Stimulated activated CD8-positive, alpha-beta memory T cell treated with anti-CD3 and anti-CD28 coated beads, Interleukin-4, amount 100 ng/mL, for 4 hours (primary cell): Measurements from ENCODE around the gene RAET1E.
"Not testable (repeated sequence)": the region's sequence is repeated elsewhere in the genome, so short reads cannot be mapped to it uniquely, and the experiment has no call there.

ENCODE experiments used
- DNase-seq, 2 donors: peaks; one replicate each; pipeline ENCODE4 v3.0.0-alpha.2; 2020; ENCODE audit warnings: low read depth in 2 of 2, low spot score in 1 of 2

The RAET1E gene, protein sequence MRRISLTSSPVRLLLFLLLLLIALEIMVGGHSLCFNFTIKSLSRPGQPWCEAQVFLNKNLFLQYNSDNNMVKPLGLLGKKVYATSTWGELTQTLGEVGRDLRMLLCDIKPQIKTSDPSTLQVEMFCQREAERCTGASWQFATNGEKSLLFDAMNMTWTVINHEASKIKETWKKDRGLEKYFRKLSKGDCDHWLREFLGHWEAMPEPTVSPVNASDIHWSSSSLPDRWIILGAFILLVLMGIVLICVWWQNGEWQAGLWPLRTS

DNA sequence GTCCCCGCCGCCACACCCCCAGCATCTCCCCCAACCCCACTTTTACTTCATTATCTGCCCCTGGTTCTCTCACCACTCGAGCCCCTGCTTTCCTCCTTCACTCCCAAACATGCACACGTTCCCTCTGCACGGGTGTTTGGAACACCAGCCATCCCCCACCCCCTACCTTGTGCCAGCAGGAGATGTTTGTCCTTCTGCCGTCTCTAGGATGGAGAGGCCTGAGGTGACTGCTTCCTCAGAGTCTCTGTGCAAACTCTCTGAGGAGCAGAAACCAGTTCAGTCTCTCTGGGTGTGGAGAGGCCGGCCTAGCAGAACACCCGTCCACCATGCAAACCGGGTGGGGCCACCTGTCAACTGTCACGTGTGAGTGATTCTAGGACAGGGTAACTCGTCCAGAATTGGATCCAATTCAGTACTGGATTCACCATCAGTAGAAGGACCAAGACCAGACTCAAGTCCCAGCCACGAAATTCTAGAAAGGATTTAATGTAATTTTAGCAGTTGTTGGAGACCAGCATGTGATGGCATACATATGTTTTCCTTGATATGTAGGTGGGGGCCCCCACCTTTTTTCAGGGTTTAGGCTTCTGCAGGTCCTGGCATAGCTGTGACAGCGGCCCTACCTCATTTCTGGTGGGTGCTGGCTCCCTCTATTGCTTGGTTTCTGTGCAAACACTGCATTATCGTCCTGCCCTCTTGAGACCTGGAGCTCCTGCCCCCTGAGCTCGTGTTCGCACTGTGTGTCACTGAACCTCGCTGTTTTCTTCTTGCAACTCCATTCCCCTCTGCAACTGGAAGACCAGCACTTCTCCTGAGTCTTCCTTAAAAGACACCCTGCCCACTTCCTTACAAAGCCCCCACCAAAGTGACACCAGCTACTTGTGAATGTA, at the start of gene RAET1E:
Gene RAET1E, minus strand, starts transcription at position 259 of the 890 bp plus-strand sequence. CDS start 7,212 bp downstream, outside the sequence.
- no peak for DNase-seq

GRCh38 chr6:149947533-149947932, 49.6 kb upstream of the RAET1E start:
- DNase-seq = not testable (repeated sequence)

DNA sequence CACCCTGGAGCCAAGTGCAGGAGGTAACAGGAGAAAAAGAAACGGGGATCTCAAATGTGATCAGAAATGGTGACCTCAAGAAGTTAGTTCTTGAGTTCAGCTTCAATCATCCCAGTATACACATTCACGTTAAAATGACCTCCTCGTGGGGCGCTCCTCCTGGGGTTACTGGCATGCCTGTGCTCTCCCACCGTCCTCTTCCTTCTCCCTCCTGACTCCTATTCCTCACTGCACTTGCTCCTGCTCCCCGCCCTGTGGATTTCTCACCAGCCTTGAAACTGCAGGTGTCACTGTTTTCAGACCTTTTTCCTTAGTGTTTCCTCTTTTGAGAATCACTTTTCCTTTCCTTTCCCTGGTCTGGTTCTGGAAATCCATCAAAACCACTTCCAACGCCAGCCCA, 48.7 kb upstream of the RAET1E start:
- DNase-seq = not testable (repeated sequence)

- DNase-seq = not testable (repeated sequence)
Measured at GRCh38 chr6:149945276-149945675, 47.4 kb upstream of the RAET1E start.

DNA sequence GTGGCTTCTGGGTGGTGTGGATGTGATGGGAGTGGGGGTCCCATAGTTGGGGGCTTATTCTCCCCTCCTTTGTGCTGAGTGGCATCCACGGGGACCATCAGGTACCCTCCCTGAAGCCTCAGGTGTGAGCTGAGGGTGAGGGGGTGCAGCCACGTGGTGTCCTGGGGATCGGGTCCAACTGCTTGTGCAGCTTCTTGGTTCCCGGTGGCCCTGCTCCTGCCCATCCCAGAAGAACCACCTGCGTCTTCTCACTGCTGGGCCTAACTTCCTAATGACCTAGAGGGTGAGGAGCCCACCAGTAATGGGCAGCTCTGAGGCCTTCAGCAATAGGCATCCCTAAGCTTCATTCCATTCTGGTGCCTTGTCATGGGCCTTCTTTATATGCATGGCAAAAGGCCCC, 45.4 kb upstream of the RAET1E start:
- not testable (repeated sequence) for DNase-seq

GRCh38 chr6:149942461-149942829, 44.5 kb upstream of the RAET1E start:
- no peak for DNase-seq

GRCh38 chr6:149941583-149942460, 43.9 kb upstream of the RAET1E start, which contains the start of gene ULBP2:
Gene ULBP2, plus strand, starts transcription at chr6:149942014. Its CDS starts 59 bp downstream, at chr6:149942073.
- peak; percentile 83 to 87 for DNase-seq

GRCh38 chr6:149940672-149940982, 42.7 kb upstream of the RAET1E start:
- DNase-seq = no peak

DNA sequence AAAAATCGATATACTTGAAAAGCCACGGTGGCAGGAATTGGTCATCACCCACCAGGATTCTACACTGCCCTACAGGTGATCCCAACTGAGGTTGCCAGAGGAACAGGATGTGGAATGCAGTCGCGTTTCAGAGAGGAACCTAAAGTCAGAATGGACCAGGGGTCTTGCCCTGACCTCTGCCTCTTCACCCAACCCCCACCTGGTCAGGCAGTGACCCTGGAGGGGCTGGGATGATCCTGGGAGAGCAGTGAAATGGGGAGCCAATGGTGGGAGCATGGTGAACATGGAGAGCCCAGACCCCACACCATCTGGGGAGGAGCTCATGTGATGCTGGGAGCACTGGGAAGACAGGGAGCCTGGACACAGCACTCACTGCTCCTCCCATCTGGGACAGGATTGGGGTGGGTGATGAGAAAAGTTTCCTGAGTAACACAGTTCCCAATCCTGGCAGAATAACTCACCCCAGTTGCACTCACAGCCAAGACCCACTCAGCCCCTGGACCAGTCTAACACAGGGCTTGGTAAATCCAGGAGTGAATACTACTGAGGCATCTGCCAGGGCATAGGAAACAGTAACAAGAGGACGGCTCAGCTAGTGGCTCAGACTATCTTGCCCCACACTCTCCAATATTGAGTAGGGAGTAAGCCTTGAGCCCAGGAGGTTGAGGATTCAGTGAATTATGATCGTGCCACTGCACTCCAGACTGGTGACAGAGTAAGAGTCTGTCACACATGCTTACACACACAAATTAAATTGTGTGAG, 42.2 kb upstream of the RAET1E start:
- DNase-seq = no peak

DNA sequence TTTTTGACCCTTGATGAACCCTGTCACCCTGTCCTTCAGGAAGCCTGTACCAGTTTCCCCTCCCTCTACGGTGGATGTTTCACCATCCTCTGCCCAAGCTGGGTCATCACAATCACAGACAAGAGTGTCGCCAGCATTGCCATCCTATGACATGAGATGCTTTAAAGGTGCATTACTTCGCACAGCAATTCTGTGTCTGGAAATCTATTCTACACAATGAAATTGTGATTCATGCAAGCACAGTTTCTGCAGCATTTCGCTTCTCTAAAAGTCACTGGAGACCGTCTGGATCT, 41.4 kb upstream of the RAET1E start:
- no peak for DNase-seq

DNA sequence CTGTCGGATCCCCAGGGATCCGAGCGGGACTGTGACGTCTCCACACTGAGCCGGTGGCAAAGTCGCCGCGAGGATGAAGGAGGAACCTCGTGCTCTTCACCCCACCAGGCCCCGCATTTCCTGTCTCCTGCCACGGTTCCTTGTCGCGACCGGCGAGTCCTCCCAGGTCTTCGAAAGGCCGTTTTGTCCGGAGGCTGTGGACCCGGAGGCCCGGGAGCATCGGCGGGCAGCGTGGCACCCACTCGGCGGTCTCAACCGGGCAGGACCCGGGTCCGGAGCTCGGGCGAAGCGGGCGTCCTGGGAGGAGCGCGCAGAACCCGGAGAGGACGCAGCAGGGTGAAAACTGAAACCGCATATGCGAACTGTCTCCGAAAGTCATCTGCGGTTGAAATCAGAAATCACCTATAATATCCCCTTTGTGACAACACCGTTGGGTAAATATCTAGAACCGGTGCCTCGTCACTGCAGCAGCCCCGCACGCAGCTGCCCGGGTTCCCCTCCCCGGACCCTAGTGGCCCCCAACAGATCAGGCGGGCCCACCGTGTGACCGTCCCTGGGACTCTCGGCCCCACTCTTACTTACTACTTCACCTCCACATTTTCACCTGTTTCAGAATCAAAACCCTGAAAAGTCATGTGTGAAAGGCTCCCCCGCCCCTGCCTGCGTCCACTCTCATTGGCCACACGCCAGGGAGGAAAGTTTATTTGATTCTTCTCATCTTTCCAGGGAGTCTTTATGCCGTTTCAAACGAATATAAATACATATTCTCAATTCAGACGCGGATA, 40.9 kb upstream of the RAET1E start:
- no peak for DNase-seq

DNA sequence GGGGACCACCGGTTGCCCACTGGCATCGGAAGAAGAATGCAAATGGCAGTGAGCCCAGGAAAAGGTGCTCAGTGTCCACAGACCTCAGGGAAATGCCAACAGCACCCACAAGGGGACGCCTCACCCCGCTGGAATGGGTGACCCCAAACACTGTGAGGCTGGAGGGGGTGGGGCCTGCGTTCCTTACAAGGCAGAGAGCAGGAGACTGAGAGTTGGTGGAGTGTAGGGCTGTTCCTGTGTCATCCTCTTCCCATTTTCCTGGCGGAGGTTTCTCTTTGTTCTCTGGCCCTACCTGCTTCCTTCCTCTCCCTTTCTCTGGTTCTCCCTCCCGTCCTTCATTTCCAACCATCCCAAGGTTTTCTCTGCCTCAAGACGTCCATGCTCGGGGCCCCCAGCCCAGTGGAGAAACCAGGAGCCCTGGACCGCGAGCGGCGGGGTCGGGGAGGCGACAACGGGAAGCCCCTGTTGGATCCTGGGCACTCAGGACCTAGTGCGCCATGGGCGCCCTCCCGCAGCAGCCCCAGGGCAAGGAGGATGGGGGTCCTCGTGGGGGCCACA, 40.2 kb upstream of the RAET1E start:
- not testable (repeated sequence) for DNase-seq

- no peak for DNase-seq
Measured at GRCh38 chr6:149936743-149937142, 38.8 kb upstream of the RAET1E start.

DNA sequence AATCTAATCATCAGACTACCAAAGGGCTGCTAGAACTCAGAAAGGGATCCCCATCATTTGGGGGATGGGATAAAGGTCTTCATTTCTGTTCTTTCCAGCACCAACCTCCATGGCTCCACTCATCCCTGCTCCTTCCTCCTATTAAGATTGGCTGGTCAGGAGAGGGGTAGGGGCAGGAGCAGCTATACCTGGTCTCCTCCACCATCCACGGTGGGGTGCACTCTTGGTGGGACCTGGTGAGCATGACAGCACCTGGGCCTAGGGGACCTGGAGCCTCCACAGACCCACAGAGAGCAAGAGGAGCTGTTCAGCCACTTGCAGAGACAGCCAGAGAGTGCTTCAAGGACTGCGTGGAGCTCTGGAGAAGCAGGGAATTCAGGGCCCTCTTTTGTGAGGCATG, 37.8 kb upstream of the RAET1E start:
- DNase-seq = no peak

DNA sequence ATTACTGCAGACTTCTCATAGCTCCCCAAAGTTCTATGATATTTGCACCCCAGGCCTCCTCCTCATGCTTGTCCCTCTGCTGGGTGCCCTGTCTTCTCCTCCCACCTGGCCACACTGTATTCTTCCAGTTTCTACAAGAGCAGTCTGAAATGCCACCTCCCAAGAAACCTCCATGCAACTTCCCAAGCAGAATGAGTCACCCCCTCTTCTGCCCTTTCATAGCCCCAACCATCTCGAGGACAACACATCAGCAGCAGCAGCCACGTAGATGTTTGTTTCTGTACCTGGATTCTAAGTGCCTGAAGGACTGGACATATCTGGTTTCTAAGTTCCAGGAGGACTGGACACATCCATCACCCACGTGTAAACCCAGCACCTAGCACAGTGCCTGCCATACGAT, 37.3 kb upstream of the RAET1E start:
- no peak for DNase-seq

DNA sequence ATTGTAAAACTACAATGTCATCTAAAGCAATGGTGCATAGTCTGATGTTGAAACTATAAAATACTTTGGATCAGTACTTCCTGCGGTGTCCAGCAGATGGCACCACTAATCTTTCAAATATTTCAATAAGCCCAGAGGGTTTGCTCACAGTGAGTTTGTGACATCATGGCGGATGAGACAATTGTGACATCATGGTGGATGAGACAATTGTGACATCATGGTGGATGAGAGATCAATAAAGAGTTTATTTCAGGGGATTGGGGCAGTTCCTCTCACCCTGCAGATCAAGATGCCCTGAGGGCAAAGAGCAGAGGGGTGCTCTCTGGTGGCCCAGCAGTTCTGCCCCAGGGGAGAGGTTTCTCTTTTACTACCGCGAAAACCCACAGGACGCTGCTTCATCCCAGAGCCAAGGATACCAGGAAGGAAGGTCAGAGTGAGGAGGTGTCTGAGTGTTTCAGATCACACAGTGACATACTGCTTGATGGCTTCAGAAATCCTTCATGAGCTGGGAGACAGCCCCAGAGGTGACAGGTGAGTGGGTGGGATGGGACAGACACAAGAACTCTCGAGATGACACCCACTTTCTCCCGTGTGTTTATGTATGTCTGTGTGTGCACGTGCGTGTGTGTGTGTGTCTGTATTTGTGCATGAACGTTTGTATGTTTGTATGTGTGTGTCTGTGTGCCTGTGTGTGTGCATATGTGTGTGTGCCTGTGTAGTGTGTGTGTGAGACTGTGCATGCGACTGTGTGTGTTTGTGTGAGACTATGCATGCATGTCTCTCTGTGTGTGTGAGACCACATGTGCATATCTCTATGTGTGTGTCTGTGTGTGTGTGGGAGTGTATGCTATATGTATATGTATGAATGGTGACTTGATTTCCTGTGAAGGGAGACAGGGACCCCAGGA, 36.6 kb upstream of the RAET1E start:
- DNase-seq = peak in 1 of 2 donors; percentile 73

GRCh38 chr6:149933461-149933860, 35.5 kb upstream of the RAET1E start:
- DNase-seq = no peak

DNA sequence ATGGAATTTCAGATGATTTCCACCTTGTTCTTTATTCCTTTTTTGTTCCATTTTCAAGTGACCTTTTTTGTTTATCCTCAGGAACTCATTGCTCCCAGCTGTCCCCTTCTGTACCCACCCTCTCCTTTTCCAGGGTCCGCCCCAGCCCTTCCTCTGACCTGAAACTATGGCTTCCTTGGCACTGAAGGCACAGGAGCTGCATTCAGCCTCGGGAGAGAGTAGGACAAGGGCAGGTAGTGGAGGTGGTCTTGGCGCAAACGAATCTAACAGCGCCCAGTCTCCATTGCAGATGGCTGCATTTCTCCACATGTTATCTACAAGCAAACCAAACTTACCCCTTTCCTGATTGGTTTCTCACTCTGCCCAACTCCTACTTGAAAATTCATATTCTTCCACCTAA, 35.1 kb upstream of the RAET1E start:
- no peak for DNase-seq

- no peak for DNase-seq
Measured at GRCh38 chr6:149931501-149931900, 33.6 kb upstream of the RAET1E start.
